Limb (tissue), 2 donors: ENCODE results near the gene FNDC11.

Experiments used
- DNase-seq, 2 donors: peaks; one replicate each; pipeline ENCODE4 v3.0.0-alpha.2; 2016; ENCODE audit errors: extremely low spot score in 2 of 2

FNDC11 gene

GRCh38 chr20:63539092-63539430 lies 14.9 kb upstream of the FNDC11 start:
- no peak for DNase-seq

DNA sequence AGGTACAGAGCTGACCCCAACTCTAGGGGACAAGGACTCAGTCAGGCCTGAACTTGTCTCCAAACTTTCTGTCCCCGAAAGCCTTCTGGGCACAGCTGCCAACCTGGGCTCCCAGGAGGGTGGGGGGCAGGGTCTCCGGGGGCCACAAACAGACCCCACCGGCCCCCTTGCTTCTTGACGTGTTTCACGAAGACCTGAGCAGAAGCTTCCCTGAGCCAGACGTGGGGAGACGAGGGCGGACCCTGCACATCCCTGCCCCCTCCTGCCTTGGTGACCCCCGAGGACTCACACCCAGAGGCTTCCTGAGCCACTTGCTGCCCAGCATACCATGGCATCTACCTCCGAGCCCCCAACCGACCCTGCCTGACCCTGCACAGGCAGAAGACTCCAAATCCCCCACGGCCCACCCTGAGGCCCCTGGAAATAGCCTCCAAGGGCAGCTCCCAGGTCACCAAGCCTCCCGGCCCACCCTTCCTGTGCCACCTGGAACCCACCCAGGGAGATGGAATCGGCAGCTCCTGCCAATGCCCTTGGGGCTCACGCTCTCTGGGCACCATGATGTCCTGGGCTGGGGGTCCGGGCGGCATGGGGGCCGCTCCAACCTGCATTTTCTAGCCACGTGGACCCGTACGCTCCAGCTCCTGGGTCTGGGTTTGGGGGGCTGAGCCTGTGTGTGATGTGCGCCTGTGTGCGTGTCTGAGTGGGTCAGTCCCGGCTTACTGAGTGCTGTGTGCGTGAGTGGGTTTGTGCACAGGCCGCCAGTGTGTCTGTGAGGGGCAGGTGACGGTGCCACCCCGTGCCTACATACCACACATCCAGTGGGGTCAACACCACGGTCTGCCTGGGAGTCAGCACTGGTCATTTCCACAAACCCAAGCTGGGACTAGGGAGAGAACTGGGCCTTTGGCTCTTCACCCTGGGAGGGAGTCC lies 14.3 kb upstream of the FNDC11 start:
- no peak for DNase-seq

GRCh38 chr20:63540417-63541186 lies 13.4 kb upstream of the FNDC11 start:
- DNase-seq: no peak

DNA sequence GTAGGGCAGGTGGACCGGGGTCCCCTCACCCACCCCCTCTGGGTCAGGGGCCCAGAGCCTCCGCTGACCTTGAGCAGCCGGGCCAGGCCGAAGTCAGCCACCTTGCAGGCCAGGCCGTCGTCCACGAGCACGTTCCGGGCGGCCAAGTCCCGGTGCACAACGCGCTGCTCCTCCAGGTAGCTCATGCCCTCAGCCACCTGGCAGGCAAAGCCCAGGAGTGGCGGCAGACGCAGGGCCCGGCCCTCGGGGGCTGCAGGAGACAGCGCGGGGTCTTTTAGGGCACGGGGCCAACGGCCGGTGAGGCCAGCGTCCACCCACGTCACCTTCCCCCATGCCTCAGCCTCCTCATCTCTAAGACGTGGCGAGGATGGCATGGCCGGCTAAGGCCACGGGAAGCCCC lies 12.6 kb upstream of the FNDC11 start:
- DNase-seq: no peak

DNA sequence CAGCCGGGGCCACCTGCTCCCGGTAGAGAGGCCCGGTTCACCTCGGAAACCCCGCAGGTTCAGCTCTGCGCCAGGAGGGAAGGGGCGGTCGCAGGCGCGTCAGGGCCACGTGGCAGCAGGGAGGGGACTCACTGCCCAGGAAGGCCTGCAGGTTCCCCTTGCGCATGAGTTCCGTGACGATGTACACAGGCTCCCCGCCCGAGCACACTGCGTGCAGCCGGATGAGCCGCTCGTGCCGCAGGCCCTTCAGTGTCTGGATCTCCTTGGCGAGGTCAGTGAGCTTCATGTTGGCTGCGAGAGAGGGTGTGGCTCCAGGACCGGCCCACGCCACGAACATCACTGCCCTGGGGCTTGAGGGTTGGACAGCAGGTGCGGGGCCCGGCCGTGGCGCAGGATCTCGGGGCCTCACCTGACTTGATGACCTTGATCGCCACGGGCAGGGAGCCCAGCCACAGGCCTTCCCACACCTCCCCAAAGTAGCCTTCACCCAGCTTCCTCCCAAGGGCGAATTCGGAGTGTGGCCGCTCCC lies 11.9 kb upstream of the FNDC11 start:
- DNase-seq: no peak

DNA sequence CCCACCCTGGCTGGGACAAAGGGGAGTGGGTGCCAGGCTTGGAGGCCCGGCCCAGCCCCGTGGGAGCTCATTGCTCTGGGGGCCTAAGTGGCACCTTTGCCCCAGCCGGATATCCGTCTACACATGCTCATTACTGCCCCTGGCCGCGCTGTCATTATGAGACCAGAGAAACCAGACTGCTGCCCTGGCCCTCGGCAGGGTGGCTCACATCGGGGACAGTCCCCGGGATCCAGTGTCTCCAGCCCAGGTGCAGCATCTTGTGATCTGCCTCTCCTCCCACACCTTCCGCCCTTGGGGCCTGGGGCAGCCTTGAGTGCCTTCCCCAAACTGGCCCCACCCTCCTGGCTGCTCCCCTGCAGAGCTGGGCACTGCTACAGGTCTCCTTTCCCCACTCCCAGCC lies 11.3 kb upstream of the FNDC11 start:
- no peak for DNase-seq

DNA sequence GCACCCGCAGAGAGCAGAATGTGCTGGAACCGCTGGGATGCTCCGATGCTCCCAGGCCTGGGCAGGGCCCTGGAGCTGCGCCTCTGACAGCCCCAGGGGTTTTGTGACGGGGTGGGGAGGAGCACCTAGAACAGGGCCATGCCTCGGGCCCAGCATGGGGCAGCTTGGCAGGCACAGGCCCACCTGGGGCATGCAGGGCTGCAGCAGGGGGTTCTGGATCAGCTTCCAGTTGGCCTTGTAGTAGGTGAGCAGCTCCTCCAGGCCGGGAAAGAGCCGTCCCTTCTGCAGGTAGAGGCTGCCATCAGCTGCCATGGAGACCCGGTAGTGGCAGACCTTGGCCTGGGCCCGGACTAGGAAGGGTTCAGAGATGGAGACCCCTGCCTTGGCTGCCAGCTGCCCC lies 10.8 kb upstream of the FNDC11 start:
- DNase-seq: no peak

DNA sequence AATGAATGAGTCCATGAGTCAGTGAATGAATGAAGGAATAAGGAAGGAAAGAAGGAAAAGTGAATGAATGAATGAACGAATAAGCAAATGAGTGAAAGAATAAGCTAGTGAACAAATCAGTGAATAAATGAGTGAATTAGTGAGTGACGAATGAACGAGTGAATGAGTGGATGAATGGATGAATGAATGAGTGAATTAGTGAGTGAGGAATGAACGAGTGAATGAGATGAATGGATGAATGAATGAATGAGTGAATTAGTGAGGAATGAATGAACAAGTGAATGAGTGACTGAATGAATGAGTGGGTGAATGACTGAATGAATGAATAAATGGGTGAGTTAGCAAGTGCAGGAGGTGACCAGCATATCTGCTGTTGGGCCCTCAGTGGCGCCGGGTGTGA lies 10.2 kb upstream of the FNDC11 start:
- no peak for DNase-seq

- no peak for DNase-seq
Observed at GRCh38 chr20:63544241-63544957, 9.6 kb upstream of the FNDC11 start.

GRCh38 chr20:63544958-63545516 lies 8.9 kb upstream of the FNDC11 start:
- no peak for DNase-seq

DNA sequence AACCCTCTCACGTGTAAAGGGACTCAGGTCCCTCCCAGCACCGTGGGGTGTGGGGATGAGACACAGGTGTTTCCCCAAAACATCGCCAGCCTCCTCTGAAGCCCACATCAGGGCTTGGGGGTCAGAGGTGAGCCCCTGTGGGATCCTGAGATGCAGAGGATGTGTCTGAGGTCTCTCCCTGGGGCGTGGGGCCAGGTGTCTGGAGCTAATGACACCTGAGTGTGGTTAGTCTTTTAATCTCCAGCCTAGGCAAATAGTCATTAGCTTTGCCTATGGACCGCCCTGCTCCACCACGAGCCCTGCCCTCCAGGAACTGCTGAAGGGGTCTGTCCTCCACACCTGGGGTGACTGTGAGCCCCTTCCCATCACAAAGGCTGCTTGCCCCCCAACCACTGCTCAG lies 8.1 kb upstream of the FNDC11 start:
- DNase-seq: no peak

GRCh38 chr20:63546256-63546955 lies 7.6 kb upstream of the FNDC11 start:
- DNase-seq: no peak

GRCh38 chr20:63546956-63547724 lies 6.8 kb upstream of the FNDC11 start:
- DNase-seq: no peak

DNA sequence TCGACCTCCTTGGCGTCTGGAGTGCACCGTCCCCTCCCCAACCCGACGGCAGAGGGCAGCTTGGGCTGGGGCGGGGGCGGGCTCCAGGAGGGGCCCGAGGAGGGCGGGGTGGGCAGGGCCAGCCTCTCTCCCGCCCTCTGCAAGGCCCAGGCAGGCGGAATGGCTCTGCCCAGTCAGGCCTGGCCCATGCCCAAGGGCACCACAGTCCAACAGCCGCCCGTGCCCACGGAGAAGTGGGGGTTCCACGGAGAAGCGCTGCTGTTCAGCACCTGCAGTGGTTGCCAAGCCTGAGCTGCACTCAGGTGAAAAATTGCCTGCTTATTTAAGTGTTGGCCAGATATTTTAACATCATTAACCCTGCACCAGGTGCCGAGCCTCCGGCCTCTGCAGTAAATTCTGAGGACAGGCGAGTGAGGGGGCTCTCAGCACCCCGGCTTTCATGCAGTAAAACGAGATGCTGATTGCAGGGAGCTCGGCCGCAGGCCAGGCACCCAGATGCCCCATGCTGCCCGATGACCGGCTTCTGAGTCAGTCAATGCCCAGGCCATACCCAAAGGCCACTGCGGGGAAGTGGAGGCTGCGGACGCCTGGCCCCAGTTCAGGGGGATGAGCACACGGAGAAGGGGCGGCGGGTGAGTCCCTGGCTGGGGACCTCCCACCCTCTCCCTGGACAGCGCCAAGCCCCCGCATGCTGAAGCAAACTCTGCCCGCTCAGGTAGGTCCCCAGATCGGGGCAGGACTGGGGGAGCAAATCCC lies 6.1 kb upstream of the FNDC11 start, which contains the start of gene SRMS:
Gene SRMS, minus strand, starts transcription at position 25 of the 756 bp plus-strand sequence. CDS start 286 bp downstream, outside the sequence.
- no peak for DNase-seq

DNA sequence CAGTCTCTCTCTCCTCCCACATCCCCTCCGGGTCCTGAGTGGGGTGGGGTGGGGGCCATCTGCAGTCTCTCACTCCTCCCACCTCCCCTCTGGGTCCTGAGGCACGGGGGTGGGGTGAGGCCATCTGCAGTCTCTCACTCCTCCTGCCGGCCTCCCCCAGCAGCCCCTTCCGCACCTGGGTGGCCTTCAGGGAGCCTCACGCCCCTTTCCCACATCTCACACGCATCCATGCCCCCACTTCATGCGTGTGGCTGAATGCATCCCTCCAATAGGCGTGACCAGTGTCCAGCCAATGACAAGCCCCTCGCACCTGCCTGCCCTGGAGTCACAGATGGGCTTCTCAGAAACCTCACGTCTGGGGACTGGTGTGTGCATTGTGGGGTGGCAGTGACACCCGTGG lies 5.4 kb upstream of the FNDC11 start:
- DNase-seq: no peak

- no peak for DNase-seq
Observed at GRCh38 chr20:63549019-63549418, 4.9 kb upstream of the FNDC11 start.

- no peak for DNase-seq
Observed at GRCh38 chr20:63549679-63550282, 4.2 kb upstream of the FNDC11 start.

DNA sequence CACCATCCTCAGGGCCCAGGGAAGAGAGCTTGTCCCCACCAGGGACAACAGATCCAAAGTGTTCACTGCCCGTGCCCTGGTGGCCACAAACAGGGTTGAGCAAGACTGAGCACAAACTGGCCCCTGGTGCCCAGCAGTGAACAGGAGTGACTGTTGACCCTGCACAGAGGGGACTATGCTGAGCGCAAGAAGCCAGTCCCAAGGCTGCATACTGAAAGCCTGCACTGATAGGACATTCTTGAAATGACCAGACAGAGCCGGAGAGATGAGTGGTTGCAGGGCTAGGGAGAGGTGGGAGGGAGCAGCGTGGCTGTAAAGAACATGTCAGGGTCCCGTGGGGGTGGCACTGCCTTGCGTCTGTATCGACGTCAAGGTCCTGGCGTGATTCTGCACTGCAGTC lies 2.9 kb upstream of the FNDC11 start:
- no peak for DNase-seq
